IPS DF 6.9 (cell line): Measurements from ENCODE around the gene PARD3B.
A peak's percentile ranks its signal among the peaks of the same experiment; 100 is the strongest.

ENCODE experiments used
- DNase-seq: peaks from one replicate; pipeline ENCODE4 v3.0.0-alpha.2; 2013; ENCODE audit warnings: low read depth, low spot score
- H3K27ac ChIP-seq: one replicate; pipeline ENCODE4 v1.5.1; 2013; ENCODE audit warnings: low read length, control low read depth
- H3K27me3 ChIP-seq: 2 replicates; pipeline ENCODE4 v1.6.1; 2013; ENCODE audit warnings: mild to moderate bottlenecking, low read length; ENCODE audit not compliant: control insufficient read depth, insufficient read depth
- H3K36me3 ChIP-seq: 2 replicates; pipeline ENCODE4 v1.6.1; 2013; ENCODE audit warnings: low read length; ENCODE audit not compliant: control insufficient read depth, insufficient read depth
- H3K4me1 ChIP-seq: 2 replicates; pipeline ENCODE4 v1.6.1; 2013; ENCODE audit warnings: low read length; ENCODE audit not compliant: control insufficient read depth, insufficient read depth
- H3K4me3 ChIP-seq: 2 replicates; pipeline ENCODE4 v1.5.1; 2013; ENCODE audit warnings: mild to moderate bottlenecking, low read length
- H3K9me3 ChIP-seq: 2 replicates; pipeline ENCODE4 v1.6.1; 2013; ENCODE audit warnings: low read length, inconsistent platforms; ENCODE audit not compliant: control insufficient read depth, insufficient read depth
- WGBS: extraction: QIAGEN DNeasy Blood & Tissue Kit; methylation state at CpG from one replicate; pipeline ENCODE4 v1.1.7; 2013; ENCODE audit warnings: mixed read lengths, missing lambda C conversion rate; ENCODE audit not compliant: insufficient read length, insufficient coverage; 5-methylcytosine and 5-hydroxymethylcytosine counted together

PARD3B gene

DNA sequence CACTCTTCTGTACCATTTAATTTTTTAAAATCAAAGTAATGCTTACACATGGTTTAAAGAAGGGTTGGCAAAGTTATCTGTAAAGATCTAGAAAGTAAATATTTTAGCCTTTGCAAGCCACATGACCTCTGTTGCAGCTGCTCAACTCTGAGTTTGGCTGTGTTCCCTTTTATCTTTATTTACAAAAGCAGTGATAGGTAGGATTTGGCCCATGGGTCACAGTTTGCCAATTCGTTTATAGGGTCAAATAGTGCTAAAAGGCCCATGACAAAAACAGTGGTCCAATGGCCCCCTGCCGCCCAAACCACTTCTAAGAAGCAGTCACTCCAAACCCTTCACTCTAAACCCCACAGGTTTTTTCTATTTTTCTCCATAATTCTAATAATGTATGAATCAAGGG is 124.8 kb downstream of the PARD3B start:
- Histone ChIP-seq H3K4me3 (no peak overlapping the region), H3K4me1 (peaks cover under 1% of the 10 kb centered on the region; the same call in 1 of the 2 replicates), H3K27me3 (no peaks in the 10 kb centered on the region), H3K9me3 (no peaks in the 10 kb centered on the region), H3K36me3 (no peaks in the 10 kb centered on the region), H3K27ac (no peak overlapping the region)
- no peak for DNase-seq
- no CpG with 5 or more reads among the region's 2 CpGs for WGBS

DNA sequence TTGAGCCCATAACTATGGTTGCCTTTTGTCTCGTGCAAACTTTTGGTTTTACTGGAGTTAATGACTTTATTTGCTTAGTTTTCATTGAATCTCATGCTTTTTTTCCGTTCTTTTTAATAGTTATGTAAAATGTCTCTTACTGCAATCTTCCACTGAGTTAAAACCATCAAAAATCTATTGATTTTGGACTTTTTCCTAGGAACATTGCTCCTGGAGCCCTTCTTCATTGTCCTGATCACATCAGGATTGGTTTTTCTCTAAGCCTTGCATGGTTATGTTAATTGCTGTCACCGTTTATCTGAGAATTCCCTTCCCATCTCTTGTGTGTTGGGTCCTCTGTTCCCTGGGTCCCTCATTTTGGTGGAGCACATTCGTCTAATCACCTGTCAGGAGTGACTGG is 125.5 kb downstream of the PARD3B start:
- Histone ChIP-seq H3K36me3 (no peaks in the 10 kb centered on the region), H3K4me1 (no peaks in the 10 kb centered on the region), H3K27me3 (no peaks in the 10 kb centered on the region), H3K4me3 (no peak overlapping the region), H3K27ac (no peak overlapping the region), H3K9me3 (no peaks in the 10 kb centered on the region)
- no peak for DNase-seq
- no CpG with 5 or more reads among the region's 4 CpGs for WGBS

DNA sequence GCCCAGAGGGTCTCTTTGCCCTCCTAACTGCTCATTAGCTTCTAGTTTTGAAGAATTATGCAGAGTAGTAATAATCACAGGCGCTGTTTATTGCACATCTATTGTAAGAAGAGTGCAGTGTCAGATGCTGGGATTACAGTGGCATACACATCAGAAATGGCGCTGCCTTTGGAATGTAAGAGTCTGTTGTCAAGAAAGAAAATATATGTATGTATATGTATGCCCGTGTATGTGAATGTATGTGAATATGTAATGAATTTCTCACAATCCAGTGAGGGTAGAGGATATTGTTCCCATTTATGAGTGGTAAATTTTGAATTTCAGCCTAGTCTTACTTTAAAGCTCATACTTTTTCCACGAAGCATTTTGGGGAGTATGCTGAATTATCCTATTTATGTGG is 127.5 kb downstream of the PARD3B start:
- Histone ChIP-seq H3K4me1 (no peaks in the 10 kb centered on the region), H3K36me3 (no peaks in the 10 kb centered on the region), H3K27me3 (no peaks in the 10 kb centered on the region), H3K9me3 (no peaks in the 10 kb centered on the region), H3K27ac (no peak overlapping the region), H3K4me3 (no peak overlapping the region)
- WGBS, result no CpG with 5 or more reads among the region's 4 CpGs
- DNase-seq, result no peak

DNA sequence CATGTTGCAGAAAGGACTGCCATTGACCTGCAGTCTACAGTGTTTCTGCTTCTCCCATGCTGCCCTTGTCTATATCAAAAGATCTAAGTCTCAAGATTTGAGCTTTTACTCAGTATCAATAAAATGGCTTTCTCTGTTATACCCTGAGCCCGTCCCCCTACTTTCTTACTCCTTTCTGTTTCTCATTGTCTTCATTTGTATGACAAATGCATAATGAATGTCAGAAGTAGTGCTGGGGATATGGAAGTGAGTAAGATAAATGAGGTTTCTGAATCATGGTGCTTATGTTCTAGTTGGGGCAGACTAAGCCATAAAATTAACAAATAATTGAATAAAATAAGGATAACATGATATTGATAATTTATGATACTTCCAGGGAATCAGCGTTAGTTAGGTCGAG is 128.6 kb downstream of the PARD3B start:
- no CpG with 5 or more reads among the region's 3 CpGs for WGBS
- DNase-seq, result no peak
- no peak overlapping the region for H3K27ac ChIP-seq

GRCh38 chr2:204678031-204678430 is 132.8 kb downstream of the PARD3B start:
- no CpG with 5 or more reads among the region's 10 CpGs for WGBS
- no peaks in the 10 kb centered on the region for H3K27me3 ChIP-seq
- no peak for DNase-seq
- H3K4me1 ChIP-seq, result no peaks in the 10 kb centered on the region
- H3K4me3 ChIP-seq, result no peak overlapping the region
- no peak overlapping the region for H3K27ac ChIP-seq
- no peaks in the 10 kb centered on the region for H3K9me3 ChIP-seq
- H3K36me3 ChIP-seq, result no peaks in the 10 kb centered on the region

More for the DNA sequence above, 128.6 kb downstream of the PARD3B start:
- Histone ChIP-seq H3K4me1 (no peaks in the 10 kb centered on the region), H3K27me3 (no peaks in the 10 kb centered on the region), H3K36me3 (no peaks in the 10 kb centered on the region), H3K9me3 (no peaks in the 10 kb centered on the region), H3K4me3 (no peak overlapping the region)

- no peaks in the 10 kb centered on the region; the same call in 1 of the 2 replicates for H3K27me3 ChIP-seq
- no peak overlapping the region for H3K27ac ChIP-seq
- DNase-seq, result no peak
- no peaks in the 10 kb centered on the region for H3K36me3 ChIP-seq
- no peak overlapping the region for H3K4me3 ChIP-seq
- no peaks in the 10 kb centered on the region for H3K4me1 ChIP-seq
- no CpG with 5 or more reads among the region's 2 CpGs for WGBS
- H3K9me3 ChIP-seq, result no peaks in the 10 kb centered on the region
These were observed 135.3 kb downstream of the PARD3B start for GRCh38 chr2:204680576-204680975.

DNA sequence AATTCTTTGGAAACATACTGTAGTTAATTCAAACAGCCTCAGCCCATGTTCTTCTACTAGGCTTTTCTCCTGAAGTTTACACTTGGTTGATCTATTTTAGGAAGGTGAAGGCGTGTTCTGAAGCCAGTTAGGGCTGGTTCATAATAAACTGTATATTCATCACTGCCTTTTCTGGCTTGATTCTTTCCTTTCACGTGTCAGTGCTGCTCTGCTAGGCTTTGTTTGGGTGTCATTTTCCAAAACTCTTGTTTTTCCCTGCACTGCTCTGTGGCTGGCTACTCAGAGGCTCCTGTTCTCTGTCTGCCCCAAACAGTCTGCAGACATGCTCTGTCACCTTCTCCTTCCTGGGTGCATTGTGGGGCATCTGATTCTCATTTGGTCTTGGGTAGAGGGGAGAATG is 136.1 kb downstream of the PARD3B start:
- H3K4me1 ChIP-seq, result no peaks in the 10 kb centered on the region
- H3K36me3 ChIP-seq, result no peaks in the 10 kb centered on the region
- H3K27ac ChIP-seq, result no peak overlapping the region
- H3K9me3 ChIP-seq, result no peaks in the 10 kb centered on the region
- no peaks in the 10 kb centered on the region; the same call in 1 of the 2 replicates for H3K27me3 ChIP-seq
- WGBS, result no CpG with 5 or more reads among the region's 2 CpGs
- no peak overlapping the region for H3K4me3 ChIP-seq
- no peak for DNase-seq

- no CpG with 5 or more reads among the region's 1 CpG for WGBS
These were observed 138.1 kb downstream of the PARD3B start for GRCh38 chr2:204683384-204683783.

GRCh38 chr2:204686406-204686805 is 141.1 kb downstream of the PARD3B start:
- H3K4me1 ChIP-seq, result no peaks in the 10 kb centered on the region
- no peak overlapping the region for H3K27ac ChIP-seq
- no peak overlapping the region for H3K4me3 ChIP-seq
- H3K27me3 ChIP-seq, result no peaks in the 10 kb centered on the region; the same call in 1 of the 2 replicates
- no peaks in the 10 kb centered on the region for H3K36me3 ChIP-seq
- WGBS, result no CpG with 5 or more reads among the region's 3 CpGs
- no peaks in the 10 kb centered on the region for H3K9me3 ChIP-seq
- no peak for DNase-seq

More at GRCh38 chr2:204683384-204683783, 138.1 kb downstream of the PARD3B start:
- Histone ChIP-seq H3K36me3 (no peaks in the 10 kb centered on the region), H3K27me3 (no peaks in the 10 kb centered on the region; the same call in 1 of the 2 replicates), H3K4me1 (no peaks in the 10 kb centered on the region), H3K4me3 (no peak overlapping the region), H3K27ac (no peak overlapping the region), H3K9me3 (no peaks in the 10 kb centered on the region)
- DNase-seq, result no peak

DNA sequence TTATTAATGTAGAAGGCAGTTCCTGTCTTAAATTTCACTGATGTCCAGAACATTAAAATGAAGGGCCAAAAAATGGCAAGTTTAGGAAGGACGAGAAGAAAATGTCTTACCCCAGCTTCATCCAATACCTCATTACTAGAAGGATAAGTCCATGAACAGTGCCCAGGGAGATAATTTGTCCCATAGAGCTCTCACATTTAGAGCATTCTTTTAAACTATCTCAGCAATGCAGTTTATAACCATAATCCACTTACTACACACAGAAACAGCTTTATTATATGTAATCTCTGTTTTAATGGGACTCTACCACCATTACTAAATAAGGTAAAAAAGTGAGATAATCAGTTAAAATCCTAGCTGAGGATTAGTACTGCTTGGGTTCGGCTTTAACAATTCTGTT is 142.5 kb downstream of the PARD3B start:
- Histone ChIP-seq H3K27me3 (no peaks in the 10 kb centered on the region; the same call in 1 of the 2 replicates), H3K4me3 (no peak overlapping the region), H3K27ac (no peak overlapping the region), H3K9me3 (no peaks in the 10 kb centered on the region), H3K36me3 (no peaks in the 10 kb centered on the region), H3K4me1 (no peaks in the 10 kb centered on the region)
- DNase-seq, result no peak
- WGBS, result no CpG with 5 or more reads among the region's 2 CpGs

DNA sequence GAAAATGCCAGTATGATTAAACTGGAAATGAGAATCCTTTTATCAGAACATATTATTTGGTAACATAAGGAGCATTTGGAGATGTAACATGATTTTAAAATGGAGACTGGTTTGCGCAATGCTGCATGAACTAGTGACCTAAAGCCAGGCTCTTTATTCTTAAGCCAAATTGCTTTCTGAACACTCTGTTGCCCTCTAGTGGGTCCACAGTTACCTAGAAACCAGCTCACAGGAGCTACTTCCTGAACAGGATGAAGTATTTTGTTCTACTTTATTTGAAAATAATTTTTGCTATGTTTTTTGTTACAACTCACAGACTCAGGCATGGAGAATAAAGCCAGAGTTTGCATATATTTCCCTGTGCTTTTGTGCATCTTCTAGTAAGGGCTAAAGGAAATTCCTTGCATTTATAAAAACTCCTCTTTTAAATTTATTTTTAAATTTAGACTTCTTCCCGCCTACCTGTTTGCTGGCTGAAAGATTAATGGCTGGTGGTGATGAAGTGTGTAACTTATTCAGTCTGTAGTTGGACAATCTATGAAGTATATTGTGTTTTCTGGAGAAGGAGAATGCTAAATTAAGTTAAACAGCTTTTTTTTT is 146.7 kb downstream of the PARD3B start:
- peak; percentile 55 for DNase-seq
- Histone ChIP-seq H3K4me1 (no peaks in the 10 kb centered on the region; the same call in 1 of the 2 replicates), H3K4me3 (no peak overlapping the region), H3K27me3 (no peaks in the 10 kb centered on the region), H3K9me3 (no peaks in the 10 kb centered on the region), H3K27ac (no peak overlapping the region), H3K36me3 (no peaks in the 10 kb centered on the region)
- no CpG with 5 or more reads among the region's 2 CpGs for WGBS
